SK-N-SH (cell line): ENCODE measurements around the gene GRWD1. TPM values are rescaled to one million over a fixed set of nuclear protein-coding genes. Genes with fewer than 3 reads are reported as not detected.

Experiments used
- CTCF ChIA-PET: fragments of 300-600, 350-600 bp; formaldehyde crosslinking; extraction: SDS; loops from one replicate; lab custom pipeline; 2021; lab: Yijun Ruan, JAX
- POLR2A ChIA-PET: fragments of 350-600 bp; sonication (Branson Sonifier 250); formaldehyde crosslinking; extraction: SDS; loops from one replicate; lab custom pipeline; 2020; ENCODE audit warnings: antibody characterized with exemption, inconsistent platforms; lab: Yijun Ruan, JAX
- DNase-seq: peaks from one replicate; pipeline ENCODE4 v3.0.0; 2012
- H2AFZ ChIP-seq: fragments of 200-600 bp; sonication (generic); 2 replicates; pipeline ENCODE4 v1.8.1; 2016; ENCODE audit warnings: antibody characterized with exemption, mild to moderate bottlenecking, low read depth
- H3F3A ChIP-seq: fragments of 200-600 bp; sonication (generic); replicated peaks from 2 replicates; pipeline ENCODE3; 2016; ENCODE audit warnings: antibody characterized with exemption, mild to moderate bottlenecking; ENCODE audit not compliant: insufficient read depth
- H3K27ac ChIP-seq, 2 experiments: fragments of 200-500 bp in 1 of 2; fragments of 200-600 bp in 1 of 2; sonication (Bioruptor generic) in 1 of 2; sonication (generic), shearing (Covaris generic) in 1 of 2; 2 replicates each; pipeline versions ENCODE4 v1.5.1 to v1.6.1; 2014 to 2016; ENCODE audit warnings: low read depth in 2 of 2, inconsistent platforms in 1 of 2, low read length in 1 of 2, mild to moderate bottlenecking in 1 of 2, mixed read lengths in 1 of 2
- H3K27me3 ChIP-seq: fragments of 200-600 bp; sonication (generic), shearing (Covaris generic); 2 replicates; pipeline ENCODE4 v1.6.1; 2016; ENCODE audit warnings: mixed run types; ENCODE audit not compliant: insufficient read depth
- H3K36me3 ChIP-seq, 2 experiments: fragments of 200-500 bp in 1 of 2; fragments of 200-600 bp in 1 of 2; sonication (Bioruptor generic) in 1 of 2; sonication (generic) in 1 of 2; replicated peaks in 1 of 2; 2 replicates each; pipeline versions ENCODE3 to v1.5.1; 2014 to 2016; ENCODE audit warnings: low read length in 1 of 2, mild to moderate bottlenecking in 1 of 2; ENCODE audit not compliant: insufficient read depth in 2 of 2, control insufficient read depth in 1 of 2
- H3K4me1 ChIP-seq, 2 experiments: fragments of 200-500 bp in 1 of 2; fragments of 200-600 bp in 1 of 2; sonication (Bioruptor generic) in 1 of 2; sonication (generic), shearing (Covaris generic) in 1 of 2; 2 replicates each; pipeline versions ENCODE4 v1.5.1 to v1.6.1; 2014 to 2016; ENCODE audit warnings: low read depth in 1 of 2, low read length in 1 of 2, mixed run types in 1 of 2; ENCODE audit not compliant: insufficient read depth in 2 of 2, control insufficient read depth in 1 of 2
- H3K4me2 ChIP-seq: fragments of 200-600 bp; sonication (generic), shearing (Covaris generic); 2 replicates; pipeline ENCODE4 v1.6.1; 2017; ENCODE audit warnings: mixed run types
- H3K4me3 ChIP-seq, 2 experiments: fragments of 200-500 bp in 1 of 2; fragments of 200-600 bp in 1 of 2; sonication (Bioruptor generic) in 1 of 2; sonication (generic), shearing (Covaris generic) in 1 of 2; 2 replicates each; pipeline versions ENCODE4 v1.5.1 to v1.8.1; 2014 to 2016; ENCODE audit warnings: low read depth in 2 of 2, inconsistent platforms in 1 of 2, low read length in 1 of 2, mild to moderate bottlenecking in 1 of 2, mixed read lengths in 1 of 2, moderate library complexity in 1 of 2
- H3K79me2 ChIP-seq: fragments of 200-600 bp; sonication (generic); 2 replicates; pipeline ENCODE4 v1.8.1; 2017; ENCODE audit warnings: mild to moderate bottlenecking; ENCODE audit not compliant: insufficient read depth
- H3K9ac ChIP-seq: fragments of 200-600 bp; sonication (generic); 2 replicates; pipeline ENCODE4 v1.6.1; 2017; ENCODE audit warnings: mixed run types
- H3K9me2 ChIP-seq: fragments of 200-600 bp; sonication (generic); 2 replicates; pipeline ENCODE4 v1.6.1; 2017; ENCODE audit warnings: mixed run types
- H3K9me3 ChIP-seq: fragments of 200-600 bp; sonication (generic); 2 replicates; pipeline ENCODE4 v1.6.1; 2017; ENCODE audit warnings: mixed run types, mild to moderate bottlenecking, moderate library complexity
- H4K20me1 ChIP-seq: fragments of 200-600 bp; sonication (generic); 2 replicates; pipeline ENCODE4 v1.6.1; 2017; ENCODE audit warnings: mild to moderate bottlenecking, mixed run types; ENCODE audit not compliant: insufficient read depth
- ELF1 ChIP-seq: IDR thresholded peaks from 2 replicates; pipeline ENCODE4 v1.4.0; 2012
- EP300 ChIP-seq, 2 experiments: IDR thresholded peaks; 2 replicates each; pipeline versions ENCODE4 v1.4.0 to v1.6.1; 2012; ENCODE audit warnings: borderline replicate concordance in 1 of 2, low read depth in 1 of 2, low read length in 1 of 2
- EZH2phosphoT487 ChIP-seq: fragments of 200-600 bp; sonication (generic); IDR thresholded peaks from 2 replicates; pipeline ENCODE4 v1.6.1; 2017; ENCODE audit warnings: low read depth, mixed run types, mild to moderate bottlenecking, antibody characterized with exemption, moderate library complexity, borderline replicate concordance
- FOXJ3 ChIP-seq: sonication (generic); formaldehyde crosslinking; IDR thresholded peaks from 2 replicates; pipeline ENCODE4 v1.5.1; 2020; ENCODE audit warnings: mild to moderate bottlenecking, missing genetic modification reagents
- FOXM1 ChIP-seq: IDR thresholded peaks from 2 replicates; pipeline ENCODE4 v1.4.0; 2012; ENCODE audit warnings: low read depth, mild to moderate bottlenecking
- GATA2 ChIP-seq: sonication (generic); formaldehyde crosslinking; IDR thresholded peaks from 2 replicates; pipeline ENCODE4 v1.5.0; 2020; ENCODE audit warnings: mild to moderate bottlenecking, missing genetic modification reagents
- MEF2A ChIP-seq: IDR thresholded peaks from 2 replicates; pipeline ENCODE4 v1.4.0; 2012; ENCODE audit warnings: low read depth, borderline replicate concordance
- MXI1 ChIP-seq: IDR thresholded peaks from 2 replicates; pipeline ENCODE4 v1.6.1; 2012; ENCODE audit warnings: mild to moderate bottlenecking, low read depth, low read length, improper control_type of control experiment
- RAD21 ChIP-seq: IDR thresholded peaks from 2 replicates; pipeline ENCODE4 v1.6.1; 2012; ENCODE audit warnings: mild to moderate bottlenecking, low read length
- RCOR1 ChIP-seq: fragments of 150-350 bp; IDR thresholded peaks from 2 replicates; pipeline ENCODE4 v1.6.1; 2017; ENCODE audit warnings: antibody characterized with exemption, low read length
- RXRA ChIP-seq: IDR thresholded peaks from 2 replicates; pipeline ENCODE4 v1.4.0; 2012; ENCODE audit warnings: low read depth, mild to moderate bottlenecking, borderline replicate concordance
- SMC3 ChIP-seq: IDR thresholded peaks from 2 replicates; pipeline ENCODE4 v1.6.1; 2012; ENCODE audit warnings: low read depth, low read length, improper control_type of control experiment
- TCF12 ChIP-seq: IDR thresholded peaks from 2 replicates; pipeline ENCODE4 v1.4.0; 2012
- TEAD4 ChIP-seq: IDR thresholded peaks from 2 replicates; pipeline ENCODE4 v1.4.0; 2012; ENCODE audit warnings: mild to moderate bottlenecking, borderline replicate concordance; ENCODE audit not compliant: insufficient read depth
- YY1 ChIP-seq: IDR thresholded peaks from 2 replicates; pipeline ENCODE4 v1.4.0; 2012; ENCODE audit warnings: low read depth, mild to moderate bottlenecking
- WGBS: methylation state at CpG from one replicate; pipeline ENCODE4 v1.1.6; 2017; ENCODE audit warnings: low lambda C conversion rate; 5-methylcytosine and 5-hydroxymethylcytosine counted together
- polyA plus RNA-seq, 3 experiments: library from polyadenylated mRNA; depleted of rRNA; stranded (reverse); fragments of >200 nt; gene quantifications; 2 replicates each; pipeline ENCODE4 v1.2.3, GENCODE V29; 2012
- TF ChIP-seq, protein P1 (sequence below): IDR thresholded peaks from 2 replicates; pipeline ENCODE4 v1.4.0; 2012; ENCODE audit warnings: low read depth
- TF ChIP-seq, protein P2 (sequence below): fragments of 150-350 bp; IDR thresholded peaks from 2 replicates; pipeline ENCODE4 v1.6.1; 2017; ENCODE audit warnings: antibody characterized with exemption, low read length, low read depth, borderline replicate concordance
- TF ChIP-seq, protein P3 (sequence below): fragments of 150-350 bp; IDR thresholded peaks from 2 replicates; pipeline ENCODE4 v1.6.1; 2016; ENCODE audit warnings: mild to moderate bottlenecking, low read depth, low read length
- TF ChIP-seq, protein P4 (sequence below): IDR thresholded peaks from 2 replicates; pipeline ENCODE4 v1.6.1; 2012; ENCODE audit warnings: mild to moderate bottlenecking, low read depth, low read length, moderate library complexity
- TF ChIP-seq, protein P5 (sequence below): IDR thresholded peaks from 2 replicates; pipeline ENCODE4; 2012
- TF ChIP-seq, protein P6 (sequence below): IDR thresholded peaks from 2 replicates; pipeline ENCODE4 v1.4.0; 2012; ENCODE audit warnings: low read depth, borderline replicate concordance

The GRWD1 gene
- polyA plus RNA-seq, 1 of the 3 experiments (the other 2 are of a cell fraction) = 36.6 TPM

DNA sequence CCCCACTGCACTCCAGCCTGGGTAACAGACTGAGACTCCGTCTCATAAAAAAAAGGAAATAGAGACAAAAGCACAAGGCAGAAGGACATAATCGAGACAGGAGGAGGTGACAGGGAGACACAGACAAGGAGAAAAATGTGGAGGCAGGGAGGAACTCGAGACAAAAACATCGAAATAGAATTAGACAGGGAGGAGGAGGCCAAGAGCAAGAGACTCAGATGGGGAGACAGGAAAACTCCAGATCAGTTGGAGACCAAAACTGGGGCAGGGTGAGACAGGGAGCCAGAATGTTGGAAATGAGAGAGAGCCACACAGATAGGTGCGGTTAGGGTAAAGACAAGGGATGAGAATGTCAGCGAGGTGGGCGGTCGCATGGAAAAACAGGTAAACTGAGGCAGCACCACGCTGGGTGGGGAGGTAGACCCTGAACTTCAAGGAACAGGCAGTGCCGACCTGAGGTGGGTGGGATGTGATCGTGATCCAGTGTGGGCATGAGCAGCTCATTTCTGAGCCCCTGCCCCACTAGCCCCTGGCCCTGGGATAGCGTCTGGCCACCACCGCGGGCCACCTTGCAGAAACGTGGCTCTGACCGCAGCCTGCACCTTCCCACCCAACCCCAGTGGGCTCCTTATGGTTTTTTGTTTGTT is 38.6 kb downstream of the GRWD1 start (continued):
- TF ChIP-seq TEAD4 (no peak), MEF2A (no peak), RXRA (no peak), TCF12 (no peak)

DNA sequence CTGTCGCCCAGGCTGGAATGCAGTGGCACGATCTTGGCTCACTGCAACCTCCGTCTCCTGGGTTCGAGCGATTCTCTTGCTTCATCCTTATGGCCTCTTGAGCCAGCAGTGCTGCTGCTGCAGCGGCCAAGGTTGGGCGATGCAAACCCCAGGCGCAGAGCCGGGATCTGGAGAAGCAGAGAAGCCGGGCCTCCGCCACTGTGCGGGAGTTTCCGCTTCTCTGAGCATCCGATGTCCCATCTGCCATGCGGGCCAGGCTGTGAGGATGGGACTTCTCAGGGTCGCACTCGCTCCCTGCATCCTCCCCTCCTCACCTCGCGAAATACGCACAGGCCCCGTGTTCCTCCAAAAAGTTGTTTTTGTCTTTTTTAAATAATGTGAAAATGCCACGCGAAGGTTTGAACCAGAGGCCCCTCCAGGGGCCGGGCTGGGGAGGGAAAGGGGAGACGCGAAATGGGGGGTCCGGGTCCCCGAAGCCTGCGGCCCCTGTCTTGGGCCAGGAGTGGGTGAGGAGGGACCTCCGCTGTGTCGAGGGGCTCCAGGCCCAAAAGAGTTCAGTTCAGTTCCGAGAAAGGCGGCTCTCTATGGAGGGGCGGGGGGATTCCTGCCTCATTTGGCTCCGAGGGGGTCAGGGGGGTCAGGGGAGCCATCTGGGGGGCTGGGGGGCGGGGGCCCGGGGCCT is 39.3 kb downstream of the GRWD1 start:
- Histone ChIP-seq H3F3A (peaks cover 33% of the 10 kb centered on the region), H3K9ac (no peak overlapping the region), H3K9me2 (no peaks in the 10 kb centered on the region), H3K27me3 (no peaks in the 10 kb centered on the region), H3K27ac (no peak overlapping the region), H4K20me1 (peaks cover 6% of the 10 kb centered on the region; the same call in 1 of the 2 replicates), H3K4me3 (no peak overlapping the region), H3K36me3 (peaks cover 0 to 4% of the 10 kb centered on the region in 2 experiments), H3K79me2 (no peaks in the 10 kb centered on the region), H2AFZ (no peak overlapping the region), H3K4me2 (no peak overlapping the region), H3K9me3 (no peaks in the 10 kb centered on the region), H3K4me1 (peaks cover 7 to 29% of the 10 kb centered on the region in 2 experiments; a peak in 3 of 4 replicates)
- DNase-seq = no peak
- POLR2A ChIA-PET = no interaction called here
- CTCF ChIA-PET = no interaction called here
- WGBS = 86% methylated on average over 27 of the region's 37 CpGs
- TF ChIP-seq, protein P1, sequence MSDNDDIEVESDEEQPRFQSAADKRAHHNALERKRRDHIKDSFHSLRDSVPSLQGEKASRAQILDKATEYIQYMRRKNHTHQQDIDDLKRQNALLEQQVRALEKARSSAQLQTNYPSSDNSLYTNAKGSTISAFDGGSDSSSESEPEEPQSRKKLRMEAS = no peak
- TF ChIP-seq, protein P2, sequence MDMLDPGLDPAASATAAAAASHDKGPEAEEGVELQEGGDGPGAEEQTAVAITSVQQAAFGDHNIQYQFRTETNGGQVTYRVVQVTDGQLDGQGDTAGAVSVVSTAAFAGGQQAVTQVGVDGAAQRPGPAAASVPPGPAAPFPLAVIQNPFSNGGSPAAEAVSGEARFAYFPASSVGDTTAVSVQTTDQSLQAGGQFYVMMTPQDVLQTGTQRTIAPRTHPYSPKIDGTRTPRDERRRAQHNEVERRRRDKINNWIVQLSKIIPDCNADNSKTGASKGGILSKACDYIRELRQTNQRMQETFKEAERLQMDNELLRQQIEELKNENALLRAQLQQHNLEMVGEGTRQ = no peak
- TF ChIP-seq, protein P3, sequence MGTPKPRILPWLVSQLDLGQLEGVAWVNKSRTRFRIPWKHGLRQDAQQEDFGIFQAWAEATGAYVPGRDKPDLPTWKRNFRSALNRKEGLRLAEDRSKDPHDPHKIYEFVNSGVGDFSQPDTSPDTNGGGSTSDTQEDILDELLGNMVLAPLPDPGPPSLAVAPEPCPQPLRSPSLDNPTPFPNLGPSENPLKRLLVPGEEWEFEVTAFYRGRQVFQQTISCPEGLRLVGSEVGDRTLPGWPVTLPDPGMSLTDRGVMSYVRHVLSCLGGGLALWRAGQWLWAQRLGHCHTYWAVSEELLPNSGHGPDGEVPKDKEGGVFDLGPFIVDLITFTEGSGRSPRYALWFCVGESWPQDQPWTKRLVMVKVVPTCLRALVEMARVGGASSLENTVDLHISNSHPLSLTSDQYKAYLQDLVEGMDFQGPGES = no peak
- no peak for TF ChIP-seq FOXM1
- TF ChIP-seq EP300 (IDR thresholded peaks at IDR 0.05; ENCODE audit: borderline replicate concordance in 1 of 2, low read depth in 1 of 2, low read length in 1 of 2) = no peak
- no peak for TF ChIP-seq MXI1
- TF ChIP-seq, protein P4, sequence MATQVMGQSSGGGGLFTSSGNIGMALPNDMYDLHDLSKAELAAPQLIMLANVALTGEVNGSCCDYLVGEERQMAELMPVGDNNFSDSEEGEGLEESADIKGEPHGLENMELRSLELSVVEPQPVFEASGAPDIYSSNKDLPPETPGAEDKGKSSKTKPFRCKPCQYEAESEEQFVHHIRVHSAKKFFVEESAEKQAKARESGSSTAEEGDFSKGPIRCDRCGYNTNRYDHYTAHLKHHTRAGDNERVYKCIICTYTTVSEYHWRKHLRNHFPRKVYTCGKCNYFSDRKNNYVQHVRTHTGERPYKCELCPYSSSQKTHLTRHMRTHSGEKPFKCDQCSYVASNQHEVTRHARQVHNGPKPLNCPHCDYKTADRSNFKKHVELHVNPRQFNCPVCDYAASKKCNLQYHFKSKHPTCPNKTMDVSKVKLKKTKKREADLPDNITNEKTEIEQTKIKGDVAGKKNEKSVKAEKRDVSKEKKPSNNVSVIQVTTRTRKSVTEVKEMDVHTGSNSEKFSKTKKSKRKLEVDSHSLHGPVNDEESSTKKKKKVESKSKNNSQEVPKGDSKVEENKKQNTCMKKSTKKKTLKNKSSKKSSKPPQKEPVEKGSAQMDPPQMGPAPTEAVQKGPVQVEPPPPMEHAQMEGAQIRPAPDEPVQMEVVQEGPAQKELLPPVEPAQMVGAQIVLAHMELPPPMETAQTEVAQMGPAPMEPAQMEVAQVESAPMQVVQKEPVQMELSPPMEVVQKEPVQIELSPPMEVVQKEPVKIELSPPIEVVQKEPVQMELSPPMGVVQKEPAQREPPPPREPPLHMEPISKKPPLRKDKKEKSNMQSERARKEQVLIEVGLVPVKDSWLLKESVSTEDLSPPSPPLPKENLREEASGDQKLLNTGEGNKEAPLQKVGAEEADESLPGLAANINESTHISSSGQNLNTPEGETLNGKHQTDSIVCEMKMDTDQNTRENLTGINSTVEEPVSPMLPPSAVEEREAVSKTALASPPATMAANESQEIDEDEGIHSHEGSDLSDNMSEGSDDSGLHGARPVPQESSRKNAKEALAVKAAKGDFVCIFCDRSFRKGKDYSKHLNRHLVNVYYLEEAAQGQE = no peak
- no peak for TF ChIP-seq GATA2 (CRISPR knock-in tag)
- TF ChIP-seq FOXJ3 = no peak
- no peak for TF ChIP-seq EZH2phosphoT487
- TF ChIP-seq RAD21 = no peak
- TF ChIP-seq, protein P5, sequence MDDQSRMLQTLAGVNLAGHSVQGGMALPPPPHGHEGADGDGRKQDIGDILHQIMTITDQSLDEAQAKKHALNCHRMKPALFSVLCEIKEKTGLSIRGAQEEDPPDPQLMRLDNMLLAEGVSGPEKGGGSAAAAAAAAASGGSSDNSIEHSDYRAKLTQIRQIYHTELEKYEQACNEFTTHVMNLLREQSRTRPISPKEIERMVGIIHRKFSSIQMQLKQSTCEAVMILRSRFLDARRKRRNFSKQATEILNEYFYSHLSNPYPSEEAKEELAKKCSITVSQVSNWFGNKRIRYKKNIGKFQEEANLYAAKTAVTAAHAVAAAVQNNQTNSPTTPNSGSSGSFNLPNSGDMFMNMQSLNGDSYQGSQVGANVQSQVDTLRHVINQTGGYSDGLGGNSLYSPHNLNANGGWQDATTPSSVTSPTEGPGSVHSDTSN = no peak
- TF ChIP-seq, protein P6, sequence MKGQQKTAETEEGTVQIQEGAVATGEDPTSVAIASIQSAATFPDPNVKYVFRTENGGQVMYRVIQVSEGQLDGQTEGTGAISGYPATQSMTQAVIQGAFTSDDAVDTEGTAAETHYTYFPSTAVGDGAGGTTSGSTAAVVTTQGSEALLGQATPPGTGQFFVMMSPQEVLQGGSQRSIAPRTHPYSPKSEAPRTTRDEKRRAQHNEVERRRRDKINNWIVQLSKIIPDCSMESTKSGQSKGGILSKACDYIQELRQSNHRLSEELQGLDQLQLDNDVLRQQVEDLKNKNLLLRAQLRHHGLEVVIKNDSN = no peak
- no peak for TF ChIP-seq YY1
- no peak for TF ChIP-seq RCOR1
- no peak for TF ChIP-seq ELF1
- TF ChIP-seq SMC3 = no peak
- no peak for TF ChIP-seq RXRA
